SK-N-SH (cell line): ENCODE results near the gene EGFL8. TPM values are rescaled to one million over a fixed set of nuclear protein-coding genes. Genes with fewer than 3 reads are reported as not detected.

ENCODE experiments used
- CTCF ChIA-PET: fragments of 300-600, 350-600 bp; formaldehyde crosslinking; extraction: SDS; loops from one replicate; lab custom pipeline; 2021; lab: Yijun Ruan, JAX
- POLR2A ChIA-PET: fragments of 350-600 bp; sonication (Branson Sonifier 250); formaldehyde crosslinking; extraction: SDS; loops from one replicate; lab custom pipeline; 2020; ENCODE audit warnings: antibody characterized with exemption, inconsistent platforms; lab: Yijun Ruan, JAX
- DNase-seq: peaks from one replicate; pipeline ENCODE4 v3.0.0; 2012
- H2AFZ ChIP-seq: fragments of 200-600 bp; sonication (generic); 2 replicates; pipeline ENCODE4 v1.8.1; 2016; ENCODE audit warnings: antibody characterized with exemption, mild to moderate bottlenecking, low read depth
- H3F3A ChIP-seq: fragments of 200-600 bp; sonication (generic); replicated peaks from 2 replicates; pipeline ENCODE3; 2016; ENCODE audit warnings: antibody characterized with exemption, mild to moderate bottlenecking; ENCODE audit not compliant: insufficient read depth
- H3K27ac ChIP-seq, 2 experiments: fragments of 200-500 bp in 1 of 2; fragments of 200-600 bp in 1 of 2; sonication (Bioruptor generic) in 1 of 2; sonication (generic), shearing (Covaris generic) in 1 of 2; 2 replicates each; pipeline versions ENCODE4 v1.5.1 to v1.6.1; 2014 to 2016; ENCODE audit warnings: low read depth in 2 of 2, inconsistent platforms in 1 of 2, low read length in 1 of 2, mild to moderate bottlenecking in 1 of 2, mixed read lengths in 1 of 2
- H3K27me3 ChIP-seq: fragments of 200-600 bp; sonication (generic), shearing (Covaris generic); 2 replicates; pipeline ENCODE4 v1.6.1; 2016; ENCODE audit warnings: mixed run types; ENCODE audit not compliant: insufficient read depth
- H3K36me3 ChIP-seq, 2 experiments: fragments of 200-500 bp in 1 of 2; fragments of 200-600 bp in 1 of 2; sonication (Bioruptor generic) in 1 of 2; sonication (generic) in 1 of 2; replicated peaks in 1 of 2; 2 replicates each; pipeline versions ENCODE3 to v1.5.1; 2014 to 2016; ENCODE audit warnings: low read length in 1 of 2, mild to moderate bottlenecking in 1 of 2; ENCODE audit not compliant: insufficient read depth in 2 of 2, control insufficient read depth in 1 of 2
- H3K4me1 ChIP-seq, 2 experiments: fragments of 200-500 bp in 1 of 2; fragments of 200-600 bp in 1 of 2; sonication (Bioruptor generic) in 1 of 2; sonication (generic), shearing (Covaris generic) in 1 of 2; 2 replicates each; pipeline versions ENCODE4 v1.5.1 to v1.6.1; 2014 to 2016; ENCODE audit warnings: low read depth in 1 of 2, low read length in 1 of 2, mixed run types in 1 of 2; ENCODE audit not compliant: insufficient read depth in 2 of 2, control insufficient read depth in 1 of 2
- H3K4me2 ChIP-seq: fragments of 200-600 bp; sonication (generic), shearing (Covaris generic); 2 replicates; pipeline ENCODE4 v1.6.1; 2017; ENCODE audit warnings: mixed run types
- H3K4me3 ChIP-seq, 2 experiments: fragments of 200-500 bp in 1 of 2; fragments of 200-600 bp in 1 of 2; sonication (Bioruptor generic) in 1 of 2; sonication (generic), shearing (Covaris generic) in 1 of 2; 2 replicates each; pipeline versions ENCODE4 v1.5.1 to v1.8.1; 2014 to 2016; ENCODE audit warnings: low read depth in 2 of 2, inconsistent platforms in 1 of 2, low read length in 1 of 2, mild to moderate bottlenecking in 1 of 2, mixed read lengths in 1 of 2, moderate library complexity in 1 of 2
- H3K79me2 ChIP-seq: fragments of 200-600 bp; sonication (generic); 2 replicates; pipeline ENCODE4 v1.8.1; 2017; ENCODE audit warnings: mild to moderate bottlenecking; ENCODE audit not compliant: insufficient read depth
- H3K9ac ChIP-seq: fragments of 200-600 bp; sonication (generic); 2 replicates; pipeline ENCODE4 v1.6.1; 2017; ENCODE audit warnings: mixed run types
- H3K9me2 ChIP-seq: fragments of 200-600 bp; sonication (generic); 2 replicates; pipeline ENCODE4 v1.6.1; 2017; ENCODE audit warnings: mixed run types
- H3K9me3 ChIP-seq: fragments of 200-600 bp; sonication (generic); 2 replicates; pipeline ENCODE4 v1.6.1; 2017; ENCODE audit warnings: mixed run types, mild to moderate bottlenecking, moderate library complexity
- H4K20me1 ChIP-seq: fragments of 200-600 bp; sonication (generic); 2 replicates; pipeline ENCODE4 v1.6.1; 2017; ENCODE audit warnings: mild to moderate bottlenecking, mixed run types; ENCODE audit not compliant: insufficient read depth
- CHD2 ChIP-seq: fragments of 150-350 bp; IDR thresholded peaks from 2 replicates; pipeline ENCODE4 v1.6.1; 2018; ENCODE audit warnings: low read length; ENCODE audit not compliant: partially characterized antibody
- ELF1 ChIP-seq: IDR thresholded peaks from 2 replicates; pipeline ENCODE4 v1.4.0; 2012
- EZH2phosphoT487 ChIP-seq: fragments of 200-600 bp; sonication (generic); IDR thresholded peaks from 2 replicates; pipeline ENCODE4 v1.6.1; 2017; ENCODE audit warnings: low read depth, mixed run types, mild to moderate bottlenecking, antibody characterized with exemption, moderate library complexity, borderline replicate concordance
- FOSL2 ChIP-seq: IDR thresholded peaks from 2 replicates; pipeline ENCODE4 v1.4.0; 2012; ENCODE audit warnings: low read depth, mild to moderate bottlenecking, moderate library complexity, borderline replicate concordance
- FOXM1 ChIP-seq: IDR thresholded peaks from 2 replicates; pipeline ENCODE4 v1.4.0; 2012; ENCODE audit warnings: low read depth, mild to moderate bottlenecking
- GATA2 ChIP-seq: sonication (generic); formaldehyde crosslinking; IDR thresholded peaks from 2 replicates; pipeline ENCODE4 v1.5.0; 2020; ENCODE audit warnings: mild to moderate bottlenecking, missing genetic modification reagents
- JUND ChIP-seq: IDR thresholded peaks from 2 replicates; pipeline ENCODE4 v1.4.0; 2012
- MAX ChIP-seq: IDR thresholded peaks from 2 replicates; pipeline ENCODE4 v1.4.0; 2012; ENCODE audit warnings: low read depth
- NRF1 ChIP-seq: IDR thresholded peaks from 2 replicates; pipeline ENCODE4 v1.6.1; 2012; ENCODE audit warnings: low read depth, mild to moderate bottlenecking, low read length
- POLR2AphosphoS5 ChIP-seq: IDR thresholded peaks from 2 replicates; pipeline ENCODE4 v1.6.1; 2012; ENCODE audit warnings: low read depth, low read length
- RCOR1 ChIP-seq: fragments of 150-350 bp; IDR thresholded peaks from 2 replicates; pipeline ENCODE4 v1.6.1; 2017; ENCODE audit warnings: antibody characterized with exemption, low read length
- RFX5 ChIP-seq: IDR thresholded peaks from 2 replicates; pipeline ENCODE4 v1.6.1; 2012; ENCODE audit warnings: mild to moderate bottlenecking, improper control_type of control experiment, low read length
- SIN3A ChIP-seq: IDR thresholded peaks from 2 replicates; pipeline ENCODE4 v1.6.1; 2012; ENCODE audit warnings: low read depth, mild to moderate bottlenecking, low read length, moderate library complexity, borderline replicate concordance
- SMC3 ChIP-seq: IDR thresholded peaks from 2 replicates; pipeline ENCODE4 v1.6.1; 2012; ENCODE audit warnings: low read depth, low read length, improper control_type of control experiment
- TCF12 ChIP-seq: IDR thresholded peaks from 2 replicates; pipeline ENCODE4 v1.4.0; 2012
- USF1 ChIP-seq: IDR thresholded peaks from 2 replicates; pipeline ENCODE4 v1.4.0; 2012; ENCODE audit warnings: low read depth, borderline replicate concordance
- WGBS: methylation state at CpG from one replicate; pipeline ENCODE4 v1.1.6; 2017; ENCODE audit warnings: low lambda C conversion rate; 5-methylcytosine and 5-hydroxymethylcytosine counted together
- polyA plus RNA-seq, 3 experiments: library from polyadenylated mRNA; depleted of rRNA; stranded (reverse); fragments of >200 nt; gene quantifications; 2 replicates each; pipeline ENCODE4 v1.2.3, GENCODE V29; 2012
- TF ChIP-seq, protein P1 (sequence below): fragments of 200-600 bp; sonication (generic); IDR thresholded peaks from 2 replicates; pipeline ENCODE4 v1.6.1; 2017; ENCODE audit warnings: antibody characterized with exemption, mild to moderate bottlenecking, moderate library complexity

EGFL8 gene
- polyA plus RNA-seq, 1 of the 3 experiments (the other 2 are of a cell fraction) = 7.7 TPM

GRCh38 chr6:32131439-32131948 is 32.9 kb upstream of the EGFL8 start:
- no peaks in the 10 kb centered on the region for H4K20me1 ChIP-seq
- peaks cover 0 to 1% of the 10 kb centered on the region in 2 experiments for H3K36me3 ChIP-seq
- H3K4me3 ChIP-seq = no peak overlapping the region
- peaks cover 17 to 22% of the 10 kb centered on the region in 2 experiments; a peak in 3 of 4 replicates for H3K4me1 ChIP-seq
- H3K9me2 ChIP-seq = no peaks in the 10 kb centered on the region
- H2AFZ ChIP-seq = no peak overlapping the region
- 97% methylated on average over 14 of the region's 14 CpGs for WGBS
- H3K27me3 ChIP-seq = no peaks in the 10 kb centered on the region
- no peak overlapping the region for H3K27ac ChIP-seq
- ChIA-PET CTCF (interaction anchor here (6.2 kb wide), 1 partner anchor 14 kb away, joined by 43 read pairs; no protein-coding TSS in a partner anchor), POLR2A (no interaction called here)
- H3K4me2 ChIP-seq = no peak overlapping the region
- H3K9ac ChIP-seq = no peak overlapping the region
- H3K9me3 ChIP-seq = no peaks in the 10 kb centered on the region
- peaks cover 25% of the 10 kb centered on the region; the same call in 1 of the 2 replicates for H3K79me2 ChIP-seq
- DNase-seq = no peak
- H3F3A ChIP-seq = peaks cover 5% of the 10 kb centered on the region
- TF ChIP-seq FOXM1 (no peak), FOSL2 (no peak), USF1 (no peak), NRF1 (no peak), SMC3 (no peak), JUND (no peak), TCF12 (no peak), CHD2 (no peak), RCOR1 (no peak), ELF1 (no peak), POLR2AphosphoS5 (no peak), MAX (no peak), EZH2phosphoT487 (no peak), RFX5 (no peak)
- TF ChIP-seq, protein P1, sequence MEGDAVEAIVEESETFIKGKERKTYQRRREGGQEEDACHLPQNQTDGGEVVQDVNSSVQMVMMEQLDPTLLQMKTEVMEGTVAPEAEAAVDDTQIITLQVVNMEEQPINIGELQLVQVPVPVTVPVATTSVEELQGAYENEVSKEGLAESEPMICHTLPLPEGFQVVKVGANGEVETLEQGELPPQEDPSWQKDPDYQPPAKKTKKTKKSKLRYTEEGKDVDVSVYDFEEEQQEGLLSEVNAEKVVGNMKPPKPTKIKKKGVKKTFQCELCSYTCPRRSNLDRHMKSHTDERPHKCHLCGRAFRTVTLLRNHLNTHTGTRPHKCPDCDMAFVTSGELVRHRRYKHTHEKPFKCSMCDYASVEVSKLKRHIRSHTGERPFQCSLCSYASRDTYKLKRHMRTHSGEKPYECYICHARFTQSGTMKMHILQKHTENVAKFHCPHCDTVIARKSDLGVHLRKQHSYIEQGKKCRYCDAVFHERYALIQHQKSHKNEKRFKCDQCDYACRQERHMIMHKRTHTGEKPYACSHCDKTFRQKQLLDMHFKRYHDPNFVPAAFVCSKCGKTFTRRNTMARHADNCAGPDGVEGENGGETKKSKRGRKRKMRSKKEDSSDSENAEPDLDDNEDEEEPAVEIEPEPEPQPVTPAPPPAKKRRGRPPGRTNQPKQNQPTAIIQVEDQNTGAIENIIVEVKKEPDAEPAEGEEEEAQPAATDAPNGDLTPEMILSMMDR = no peak

DNA sequence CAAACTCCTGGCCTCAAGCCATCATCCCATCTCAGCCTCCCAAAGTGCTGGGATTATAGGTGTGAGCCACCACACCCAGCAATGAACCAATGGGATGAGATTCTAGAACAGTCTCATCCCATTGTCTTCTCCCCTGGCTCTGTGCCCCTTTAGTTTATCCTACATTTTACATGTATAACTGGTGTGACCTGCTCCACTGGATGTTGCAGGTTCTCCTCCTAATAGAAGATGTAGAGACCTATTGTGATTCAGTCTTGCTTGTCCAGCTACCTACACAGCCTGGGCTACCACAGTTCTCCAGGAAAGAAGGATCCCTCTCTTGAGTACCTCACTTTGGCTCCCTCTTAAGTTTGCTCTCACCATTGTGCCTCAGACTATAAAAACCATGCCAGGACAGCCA is 32.3 kb upstream of the EGFL8 start:
- H3K27me3 ChIP-seq = no peaks in the 10 kb centered on the region
- no peaks in the 10 kb centered on the region for H4K20me1 ChIP-seq
- ChIA-PET POLR2A (no interaction called here), CTCF (interaction anchor here (6.2 kb wide), 1 partner anchor 14 kb away, joined by 43 read pairs; no protein-coding TSS in a partner anchor)
- peaks cover 19% of the 10 kb centered on the region; the same call in 1 of the 2 replicates for H3K79me2 ChIP-seq
- TF ChIP-seq SIN3A (no peak), MAX (no peak), GATA2 (CRISPR knock-in tag) (no peak), CHD2 (no peak)
- peaks cover 5% of the 10 kb centered on the region for H3F3A ChIP-seq
- no peak overlapping the region for H3K4me3 ChIP-seq
- no peak overlapping the region for H3K27ac ChIP-seq
- no peak for DNase-seq
- H3K9me2 ChIP-seq = no peaks in the 10 kb centered on the region
- H3K9me3 ChIP-seq = no peaks in the 10 kb centered on the region
- peaks cover 11 to 17% of the 10 kb centered on the region in 2 experiments; a peak in 2 of 4 replicates for H3K4me1 ChIP-seq
- no peak overlapping the region for H3K4me2 ChIP-seq
- H2AFZ ChIP-seq = no peak overlapping the region
- H3K9ac ChIP-seq = no peak overlapping the region
- no peaks in the 10 kb centered on the region for H3K36me3 ChIP-seq
